Parathyroid adenoma (tissue), 2 donors: ENCODE measurements around the gene DENND6B.
A peak's percentile ranks its signal among the peaks of the same experiment; 100 is the strongest.

Source experiments
- H2AFZ ChIP-seq: fragments of 300-600 bp; sonication (generic); one replicate; pipeline ENCODE4 v1.7.0; 2017; ENCODE audit warnings: antibody characterized with exemption, mild to moderate bottlenecking
- H3K27ac ChIP-seq: fragments of 300-600 bp; sonication (generic); one replicate; pipeline ENCODE4 v1.7.0; 2017
- H3K27me3 ChIP-seq: fragments of 300-600 bp; sonication (generic); one replicate; pipeline ENCODE4 v1.7.0; 2017; ENCODE audit warnings: low read length; ENCODE audit not compliant: control insufficient read depth, insufficient read depth
- H3K36me3 ChIP-seq: fragments of 300-600 bp; sonication (generic); one replicate; pipeline ENCODE4 v1.7.0; 2017; ENCODE audit warnings: low read length; ENCODE audit not compliant: control insufficient read depth, insufficient read depth
- H3K4me1 ChIP-seq: fragments of 300-600 bp; sonication (generic); one replicate; pipeline ENCODE4 v1.7.0; 2017; ENCODE audit warnings: control low read depth
- H3K4me2 ChIP-seq: fragments of 300-600 bp; sonication (generic); one replicate; pipeline ENCODE4 v1.7.0; 2017; ENCODE audit warnings: low read length
- H3K4me3 ChIP-seq: fragments of 300-600 bp; sonication (generic); one replicate; pipeline ENCODE4 v1.7.0; 2017; ENCODE audit warnings: low read depth, low read length
- H3K79me2 ChIP-seq: fragments of 300-600 bp; sonication (generic); one replicate; pipeline ENCODE4 v1.7.0; 2017; ENCODE audit warnings: control low read depth
- H3K9ac ChIP-seq: fragments of 300-600 bp; sonication (generic); one replicate; pipeline ENCODE4 v1.7.0; 2017; ENCODE audit warnings: mild to moderate bottlenecking
- H3K9me3 ChIP-seq: fragments of 300-600 bp; sonication (generic); one replicate; pipeline ENCODE4 v1.7.0; 2017; ENCODE audit warnings: low read length; ENCODE audit not compliant: control insufficient read depth
- TF ChIP-seq, protein P1 (sequence below): fragments of 300-600 bp; sonication (generic); IDR thresholded peaks from one replicate; pipeline ENCODE4 v1.7.0; 2017; ENCODE audit warnings: antibody characterized with exemption, mild to moderate bottlenecking
- donor health status: primary hyperparathyroidism.

The DENND6B gene

DNA sequence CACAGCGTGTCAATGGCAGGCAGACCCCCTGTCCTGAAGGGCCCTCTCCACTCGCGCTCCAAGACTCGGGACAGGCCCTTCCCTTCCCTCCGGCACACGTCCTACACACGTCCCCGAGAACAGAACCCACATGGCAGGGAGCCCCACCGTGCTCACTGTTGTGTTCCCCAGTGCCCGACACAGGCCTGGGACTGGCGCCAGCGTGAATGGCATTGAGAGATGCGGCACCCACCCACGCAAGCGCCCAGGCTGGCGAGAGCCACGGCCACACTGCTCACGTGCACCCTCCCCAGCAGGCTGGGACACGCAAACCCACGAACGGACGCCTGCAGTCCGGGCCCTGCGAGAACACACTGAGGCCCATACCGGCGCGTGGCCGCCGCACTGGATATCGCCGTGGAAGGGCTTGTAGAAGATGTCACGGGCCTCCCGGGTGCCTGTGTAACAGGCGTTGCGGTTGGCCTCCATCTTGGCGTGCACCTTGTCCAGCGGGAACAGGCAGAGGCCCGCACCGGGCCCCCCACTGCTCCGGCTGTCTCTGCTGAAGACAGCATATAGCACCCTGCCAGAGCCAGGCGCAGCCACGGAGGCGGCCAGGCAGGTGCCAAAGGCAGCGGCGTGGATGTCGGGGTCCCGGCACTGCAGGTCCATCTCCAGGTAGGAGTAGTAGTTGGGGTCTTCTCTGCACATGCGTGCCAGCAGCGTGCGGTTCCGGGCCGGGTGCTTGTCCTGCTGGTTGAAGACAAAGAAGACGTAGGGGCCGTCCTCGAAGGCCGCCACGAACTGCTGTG is 37.5 kb downstream of the DENND6B start:
- H3K4me2 ChIP-seq, result no peak overlapping the region
- no peaks in the 10 kb centered on the region for H3K27me3 ChIP-seq
- peaks cover 13% of the 10 kb centered on the region for H3K4me1 ChIP-seq
- TF ChIP-seq, protein P1, sequence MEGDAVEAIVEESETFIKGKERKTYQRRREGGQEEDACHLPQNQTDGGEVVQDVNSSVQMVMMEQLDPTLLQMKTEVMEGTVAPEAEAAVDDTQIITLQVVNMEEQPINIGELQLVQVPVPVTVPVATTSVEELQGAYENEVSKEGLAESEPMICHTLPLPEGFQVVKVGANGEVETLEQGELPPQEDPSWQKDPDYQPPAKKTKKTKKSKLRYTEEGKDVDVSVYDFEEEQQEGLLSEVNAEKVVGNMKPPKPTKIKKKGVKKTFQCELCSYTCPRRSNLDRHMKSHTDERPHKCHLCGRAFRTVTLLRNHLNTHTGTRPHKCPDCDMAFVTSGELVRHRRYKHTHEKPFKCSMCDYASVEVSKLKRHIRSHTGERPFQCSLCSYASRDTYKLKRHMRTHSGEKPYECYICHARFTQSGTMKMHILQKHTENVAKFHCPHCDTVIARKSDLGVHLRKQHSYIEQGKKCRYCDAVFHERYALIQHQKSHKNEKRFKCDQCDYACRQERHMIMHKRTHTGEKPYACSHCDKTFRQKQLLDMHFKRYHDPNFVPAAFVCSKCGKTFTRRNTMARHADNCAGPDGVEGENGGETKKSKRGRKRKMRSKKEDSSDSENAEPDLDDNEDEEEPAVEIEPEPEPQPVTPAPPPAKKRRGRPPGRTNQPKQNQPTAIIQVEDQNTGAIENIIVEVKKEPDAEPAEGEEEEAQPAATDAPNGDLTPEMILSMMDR, result no peak
- no peaks in the 10 kb centered on the region for H3K9me3 ChIP-seq
- no peak overlapping the region for H3K9ac ChIP-seq
- H3K79me2 ChIP-seq, result peaks cover 31% of the 10 kb centered on the region
- H3K27ac ChIP-seq, result no peak overlapping the region
- no peak overlapping the region for H3K4me3 ChIP-seq
- no peaks in the 10 kb centered on the region for H3K36me3 ChIP-seq
- H2AFZ ChIP-seq, result no peak overlapping the region

DNA sequence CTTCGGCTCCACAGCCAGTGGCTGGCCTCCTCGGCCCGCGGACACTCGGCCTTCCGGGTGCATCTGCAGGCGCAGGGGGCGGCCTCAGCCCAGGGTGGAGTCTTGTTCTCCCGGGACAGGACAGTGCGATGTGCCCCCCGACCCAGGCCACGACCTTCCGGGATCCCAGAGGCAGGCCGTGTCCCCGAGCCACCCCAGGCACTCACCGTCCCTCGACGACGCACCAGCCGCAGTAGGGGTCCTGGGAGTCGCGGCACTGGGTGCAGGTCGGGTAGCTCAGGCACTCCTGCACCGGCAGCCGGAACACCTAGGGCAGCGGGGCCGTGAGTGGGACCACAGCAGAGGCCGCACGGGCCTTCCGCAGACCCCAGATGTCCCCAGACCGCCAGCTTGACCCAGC is 39.1 kb downstream of the DENND6B start:
- no peak overlapping the region for H3K27ac ChIP-seq
- H3K4me1 ChIP-seq, result peaks cover 9% of the 10 kb centered on the region
- H3K27me3 ChIP-seq, result no peaks in the 10 kb centered on the region
- H3K9ac ChIP-seq, result no peak overlapping the region
- H3K4me2 ChIP-seq, result no peak overlapping the region
- no peak overlapping the region for H2AFZ ChIP-seq
- peaks cover 30% of the 10 kb centered on the region for H3K79me2 ChIP-seq
- H3K4me3 ChIP-seq, result no peak overlapping the region
- TF ChIP-seq, protein P1, result no peak
- no peaks in the 10 kb centered on the region for H3K36me3 ChIP-seq
- no peaks in the 10 kb centered on the region for H3K9me3 ChIP-seq

DNA sequence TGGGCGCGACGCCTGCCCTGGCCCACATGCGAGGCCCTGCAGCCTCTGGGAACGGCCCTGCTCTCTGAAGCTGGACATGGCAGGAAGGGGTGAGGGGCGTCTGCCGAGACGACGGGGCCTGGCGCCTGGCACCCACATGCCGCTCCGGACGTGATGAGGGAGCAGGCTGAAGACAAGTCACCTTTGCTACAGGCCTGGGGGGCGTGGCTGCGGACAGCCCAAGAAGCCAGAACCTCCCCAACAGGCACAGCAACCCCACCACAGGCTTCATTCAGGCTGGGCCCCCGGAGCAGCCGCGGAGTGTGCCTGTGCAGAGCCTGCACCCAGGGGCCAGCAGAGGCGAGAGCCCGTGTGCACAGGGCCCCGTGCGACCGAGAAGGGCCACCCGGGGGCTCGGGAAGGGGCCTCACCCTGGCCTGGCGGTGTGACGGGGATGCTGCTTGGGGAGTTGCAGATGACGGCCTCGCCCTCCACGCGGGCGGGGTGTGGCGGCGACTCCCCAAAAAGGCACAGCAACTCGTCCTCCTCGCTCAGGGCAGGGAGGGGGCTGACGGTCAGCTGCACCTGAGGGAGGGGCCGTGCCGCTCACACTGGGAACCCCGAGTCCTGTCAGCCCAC is 40.0 kb downstream of the DENND6B start:
- Histone ChIP-seq H3K27me3 (no peaks in the 10 kb centered on the region), H3K36me3 (no peaks in the 10 kb centered on the region), H3K9ac (no peak overlapping the region), H3K4me2 (peak overlapping the region; percentile 50), H3K79me2 (peaks cover 27% of the 10 kb centered on the region), H3K27ac (peak overlapping the region; percentile 57), H2AFZ (no peak overlapping the region), H3K9me3 (no peaks in the 10 kb centered on the region), H3K4me3 (no peak overlapping the region), H3K4me1 (peaks cover 9% of the 10 kb centered on the region)
- TF ChIP-seq, protein P1, result no peak

DNA sequence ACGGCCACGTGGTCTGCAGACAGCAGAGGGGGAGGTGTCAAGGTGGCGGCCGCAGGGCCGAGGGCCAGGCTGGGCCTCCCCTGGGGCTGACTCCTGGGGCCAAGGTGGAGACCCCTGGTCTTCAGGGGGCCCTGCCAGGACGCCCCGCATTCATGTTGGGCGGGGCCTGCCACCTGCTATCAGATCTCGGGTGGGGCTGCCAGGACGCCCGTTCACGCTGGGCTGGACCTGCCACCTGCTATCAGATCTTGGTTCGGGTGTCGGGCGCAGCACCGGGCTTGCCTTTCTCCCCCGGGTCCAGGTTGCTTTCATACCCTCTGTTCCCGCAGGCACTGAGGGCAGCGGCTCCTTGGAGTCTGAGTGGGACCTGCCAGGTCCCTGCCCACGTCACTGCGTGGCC is 40.5 kb downstream of the DENND6B start:
- Histone ChIP-seq H3K4me3 (no peak overlapping the region), H3K27me3 (no peaks in the 10 kb centered on the region), H3K9me3 (no peaks in the 10 kb centered on the region), H2AFZ (no peak overlapping the region), H3K36me3 (no peaks in the 10 kb centered on the region), H3K4me1 (peaks cover 9% of the 10 kb centered on the region), H3K27ac (peak overlapping the region; percentile 57), H3K4me2 (peak overlapping the region; percentile 50), H3K79me2 (peaks cover 22% of the 10 kb centered on the region), H3K9ac (no peak overlapping the region)
- TF ChIP-seq, protein P1, result no peak
